ENCODE data around the gene PRKAG2.

PRKAG2 gene

DNA sequence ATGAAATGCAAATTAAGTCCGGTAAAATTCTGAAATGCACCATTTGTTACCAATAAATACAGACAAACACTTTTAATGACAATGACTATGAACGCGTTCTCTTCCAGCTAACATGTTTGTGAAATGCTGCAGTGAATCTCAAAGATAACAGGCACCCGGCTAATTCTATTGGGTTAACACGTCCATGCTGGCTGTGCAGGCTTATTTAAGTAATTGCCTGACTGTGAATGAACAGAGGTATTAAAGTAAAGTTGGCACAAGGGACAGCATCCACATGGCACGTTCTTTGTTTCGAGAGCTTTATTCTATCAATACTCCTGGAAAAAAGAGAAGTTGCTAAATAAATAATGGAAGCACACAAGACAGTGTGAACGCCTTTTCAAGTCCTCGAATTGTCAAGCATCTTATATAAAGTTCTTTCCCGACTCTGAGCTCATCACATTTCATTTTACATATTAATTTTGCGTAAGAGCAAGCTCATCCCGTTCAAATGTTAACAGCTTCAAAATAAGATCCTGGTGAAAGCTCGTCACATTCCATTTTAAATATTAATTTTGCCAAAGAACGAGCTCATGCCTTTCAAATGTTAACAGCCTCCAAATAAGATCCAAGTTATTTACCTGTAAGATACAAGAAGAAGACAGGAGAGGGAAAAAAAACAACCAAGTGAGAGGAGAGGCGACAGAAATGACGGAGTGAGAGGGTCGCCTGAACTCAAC lies 245.9 kb downstream of the PRKAG2 start:
- peak; percentile 23 to 56 for DNase-seq

GRCh38 chr7:151630358-151630757 lies 246.6 kb downstream of the PRKAG2 start:
- DNase-seq: no peak

GRCh38 chr7:151629713-151630272 lies 247.1 kb downstream of the PRKAG2 start:
- no peak for DNase-seq

DNA sequence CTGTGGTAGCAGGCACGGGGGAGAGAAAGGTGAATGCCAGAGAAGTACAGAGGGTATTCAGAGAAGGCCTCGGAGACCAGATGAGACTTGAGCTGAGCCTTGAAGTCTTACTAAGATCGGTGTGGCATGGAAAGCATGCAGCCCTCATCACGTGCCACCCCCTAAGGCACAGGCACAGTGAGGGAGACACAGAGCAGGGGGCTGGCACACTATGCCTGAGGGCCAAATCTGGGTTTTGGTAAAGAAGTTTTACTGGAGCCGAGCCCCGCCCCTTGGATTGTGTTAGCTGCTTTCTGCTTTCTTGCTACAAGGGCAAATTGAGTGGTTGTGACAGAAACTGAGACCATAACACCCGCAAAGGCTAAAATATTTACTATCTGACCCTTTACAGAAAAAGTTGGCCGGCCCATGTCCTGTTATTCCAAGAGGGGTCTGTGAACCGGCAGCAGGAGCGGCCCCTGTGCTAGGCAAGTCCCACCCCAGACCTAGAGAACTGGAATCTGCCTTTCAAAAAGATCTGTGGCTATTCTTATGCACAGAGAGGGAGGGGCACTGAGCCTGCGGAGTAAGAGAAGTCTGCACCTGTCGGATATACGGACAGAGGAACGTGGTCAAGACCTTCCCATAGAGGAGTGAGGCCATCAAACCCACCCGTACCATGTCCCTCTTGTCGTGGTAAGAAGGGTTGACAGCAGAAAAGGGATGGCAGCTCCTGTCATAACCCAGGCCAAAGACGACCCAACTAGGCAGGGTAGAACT lies 247.9 kb downstream of the PRKAG2 start:
- no peak for DNase-seq

DNA sequence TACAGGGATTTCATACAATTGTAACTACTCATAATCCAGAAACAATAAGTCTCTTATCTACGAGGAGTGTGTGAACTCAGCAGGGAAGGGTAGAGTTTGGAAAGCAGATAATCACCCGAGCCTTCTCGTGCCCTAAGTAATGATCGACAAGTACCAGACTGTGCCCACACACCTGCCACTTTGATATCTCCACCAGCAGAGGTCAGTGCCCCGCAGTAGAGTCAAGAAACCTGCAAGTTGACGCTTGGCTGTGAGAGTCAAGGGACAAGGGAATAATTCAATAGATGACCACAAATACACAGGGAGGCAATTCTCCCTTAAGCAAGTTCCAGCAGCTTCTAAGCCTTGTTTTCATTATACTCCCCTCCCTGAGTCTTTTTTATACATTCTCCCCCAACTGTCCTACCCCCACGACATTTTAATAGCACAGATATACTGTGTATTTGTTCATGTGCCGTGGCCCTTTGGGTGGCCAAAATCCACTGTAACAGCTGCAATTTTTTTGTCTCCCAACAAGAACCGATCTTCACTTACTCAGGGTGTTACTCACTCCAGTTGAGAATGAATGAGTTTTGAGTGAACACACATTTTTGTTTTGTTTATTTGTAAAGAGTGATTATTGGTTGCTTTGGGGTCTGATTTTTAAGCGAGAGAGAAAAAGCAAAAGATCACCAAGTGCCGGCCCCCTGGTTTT lies 250.3 kb downstream of the PRKAG2 start:
- peak; percentile 13 to 55 for DNase-seq

DNA sequence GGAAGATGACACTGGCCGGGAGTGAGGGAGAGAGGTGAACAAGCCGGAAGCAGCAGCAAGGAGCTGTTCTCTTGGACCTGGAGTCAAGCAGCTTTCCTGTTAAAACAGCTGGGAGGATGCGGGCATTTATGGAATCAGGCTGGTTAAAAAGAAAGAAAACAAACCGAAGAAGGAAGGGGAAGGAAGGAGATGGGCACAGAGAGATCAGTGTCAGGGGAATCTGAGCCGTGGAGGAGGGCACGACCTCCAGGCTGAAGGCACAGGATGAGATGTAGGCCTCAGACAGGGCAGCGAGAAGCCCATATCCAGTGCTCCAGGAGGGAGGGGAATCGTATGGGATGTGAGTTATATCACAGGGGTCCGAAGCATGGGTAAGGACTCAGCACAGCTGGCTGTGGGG lies 251.3 kb downstream of the PRKAG2 start:
- no peak for DNase-seq

GRCh38 chr7:151624246-151624928 lies 252.5 kb downstream of the PRKAG2 start:
- no peak for DNase-seq

- DNase-seq: no peak
Observed at GRCh38 chr7:151623766-151624165, 253.1 kb downstream of the PRKAG2 start.

DNA sequence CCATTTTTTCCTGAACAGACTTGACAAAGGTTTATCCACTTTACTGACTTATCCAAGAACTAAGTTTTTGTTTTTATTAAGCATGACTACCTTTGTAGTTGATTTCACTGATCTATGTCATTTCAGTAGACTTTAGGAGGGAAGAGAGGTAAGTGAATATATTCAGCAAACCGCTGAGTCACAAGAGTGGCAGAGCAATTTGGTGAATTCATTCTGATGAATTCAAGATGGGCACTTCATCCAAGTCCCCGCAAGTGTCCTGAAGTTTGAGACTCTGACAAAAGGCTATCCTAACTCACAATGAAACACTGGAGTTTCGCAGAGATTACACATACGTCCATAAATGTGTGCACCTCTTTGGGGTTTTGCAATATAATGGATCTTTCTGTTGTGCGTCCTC lies 255.0 kb downstream of the PRKAG2 start:
- no peak for DNase-seq

DNA sequence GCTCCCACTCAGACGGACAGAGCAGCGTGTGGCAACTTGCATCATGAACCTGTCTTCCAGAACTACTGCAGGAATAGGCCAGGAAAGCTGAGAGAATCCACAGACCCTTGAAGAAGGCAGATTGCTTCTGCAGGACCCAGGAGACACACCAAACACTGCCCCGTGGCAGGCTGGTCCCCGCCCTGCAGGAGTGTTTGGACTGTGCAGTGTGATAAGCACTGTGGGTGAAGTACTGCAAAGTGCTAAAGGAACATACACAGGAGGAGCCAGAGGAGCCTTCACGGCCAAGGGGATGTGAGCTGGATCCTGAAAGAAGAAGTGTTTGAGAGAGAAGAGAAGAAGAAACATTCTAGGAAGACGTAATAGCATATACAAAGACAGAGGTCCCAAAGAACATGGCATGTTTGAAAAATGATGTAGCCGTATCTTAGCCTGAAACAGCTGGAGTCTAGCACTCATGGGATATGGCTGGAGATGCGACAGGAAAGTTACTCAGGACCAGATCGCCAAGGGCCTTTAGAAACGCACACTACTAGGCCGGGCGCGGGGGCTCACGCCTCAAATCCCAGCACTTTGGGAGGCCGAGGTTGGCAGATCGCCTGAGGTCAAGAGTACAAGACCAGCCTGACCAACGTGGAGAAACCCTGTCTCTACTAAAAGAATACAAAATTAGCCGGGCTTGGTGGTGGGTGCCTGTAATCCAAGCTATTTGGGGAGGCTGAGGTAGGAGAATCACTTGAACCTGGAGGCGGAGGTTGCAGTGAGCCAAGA lies 260.3 kb downstream of the PRKAG2 start:
- DNase-seq: no peak

GRCh38 chr7:151615784-151616183 lies 261.1 kb downstream of the PRKAG2 start:
- no peak for DNase-seq

- no peak for DNase-seq
Observed at GRCh38 chr7:151615058-151615457, 261.9 kb downstream of the PRKAG2 start.

DNA sequence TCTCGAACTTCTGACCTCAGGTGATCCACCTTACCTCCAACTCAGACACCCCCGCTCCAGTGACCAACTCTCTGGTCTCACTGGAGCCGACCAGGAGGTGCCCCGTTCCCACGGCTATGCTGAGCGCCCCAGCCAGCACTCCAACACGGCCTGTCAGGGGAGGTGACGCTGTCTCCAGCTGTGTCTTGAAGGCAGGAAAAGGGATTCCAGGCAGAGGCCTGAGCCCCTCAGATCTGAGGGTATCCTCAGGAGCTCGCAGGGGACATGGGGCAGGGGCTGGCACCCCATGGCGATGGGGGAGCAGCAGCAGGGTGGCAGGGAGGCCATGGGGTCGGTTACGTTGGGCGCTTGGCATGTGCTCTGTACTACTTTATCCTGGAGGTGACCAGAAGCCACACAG lies 262.9 kb downstream of the PRKAG2 start:
- no peak for DNase-seq

DNA sequence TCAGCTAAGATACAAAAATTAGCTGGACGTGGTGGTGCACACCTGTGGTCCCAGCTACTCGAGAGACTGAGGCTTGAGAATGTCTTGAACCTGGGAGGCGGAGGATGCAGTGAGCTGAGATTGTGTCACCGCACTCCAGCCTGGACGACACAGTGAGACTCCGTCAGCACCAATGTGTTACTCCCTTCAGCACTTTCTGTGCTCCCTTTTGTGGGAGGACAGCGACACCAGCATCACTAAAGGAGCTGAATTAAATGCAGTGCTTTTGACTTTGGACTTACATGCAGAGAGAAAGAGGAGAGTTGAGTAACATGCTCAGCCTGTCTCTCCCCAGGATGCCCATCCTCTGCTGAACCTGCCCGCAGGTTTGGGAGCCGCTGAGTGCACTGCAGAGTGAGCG lies 265.0 kb downstream of the PRKAG2 start:
- DNase-seq: no peak

DNA sequence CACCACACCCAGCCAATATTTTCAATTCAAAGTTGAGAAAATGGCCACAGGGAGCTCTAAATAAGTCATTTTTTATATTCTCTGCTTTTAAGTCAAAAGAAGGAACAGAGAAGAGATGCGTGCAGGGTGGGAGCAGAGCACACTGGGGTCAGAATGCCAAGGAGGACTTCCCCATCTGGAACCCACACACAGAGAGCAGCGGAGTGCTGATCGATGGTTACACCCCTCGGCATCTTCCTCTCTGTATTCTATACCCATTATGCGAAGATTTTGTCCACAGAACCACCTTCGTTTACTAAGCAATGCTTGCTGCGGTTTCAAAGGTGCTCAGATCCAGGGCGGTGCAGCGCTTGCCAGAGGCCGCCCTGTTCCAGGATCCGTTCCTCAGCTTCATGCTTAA lies 265.9 kb downstream of the PRKAG2 start:
- no peak for DNase-seq

- no peak for DNase-seq
Observed at GRCh38 chr7:151608031-151608551, 268.8 kb downstream of the PRKAG2 start.

DNA sequence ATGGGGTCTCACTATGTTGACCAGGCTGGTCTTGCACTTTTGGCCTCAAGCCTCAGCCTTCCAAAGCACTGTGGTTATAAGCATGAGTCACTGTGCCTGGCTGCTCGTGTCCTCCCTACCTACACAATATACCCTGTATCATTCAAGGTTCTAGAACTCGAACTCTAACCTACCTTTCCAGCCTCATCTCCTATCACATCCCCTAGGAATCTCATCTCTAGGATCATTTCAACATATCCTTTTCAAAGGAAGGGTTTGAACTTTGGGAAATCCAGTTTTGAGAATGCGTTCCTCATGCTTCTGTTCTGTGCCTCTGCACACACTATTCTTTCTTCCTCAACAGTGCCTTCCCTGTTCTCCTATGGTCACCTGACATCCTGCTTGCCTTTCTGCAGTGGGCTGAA lies 269.4 kb downstream of the PRKAG2 start:
- no peak for DNase-seq

GRCh38 chr7:151603951-151604350 lies 273.0 kb downstream of the PRKAG2 start:
- no peak for DNase-seq

DNA sequence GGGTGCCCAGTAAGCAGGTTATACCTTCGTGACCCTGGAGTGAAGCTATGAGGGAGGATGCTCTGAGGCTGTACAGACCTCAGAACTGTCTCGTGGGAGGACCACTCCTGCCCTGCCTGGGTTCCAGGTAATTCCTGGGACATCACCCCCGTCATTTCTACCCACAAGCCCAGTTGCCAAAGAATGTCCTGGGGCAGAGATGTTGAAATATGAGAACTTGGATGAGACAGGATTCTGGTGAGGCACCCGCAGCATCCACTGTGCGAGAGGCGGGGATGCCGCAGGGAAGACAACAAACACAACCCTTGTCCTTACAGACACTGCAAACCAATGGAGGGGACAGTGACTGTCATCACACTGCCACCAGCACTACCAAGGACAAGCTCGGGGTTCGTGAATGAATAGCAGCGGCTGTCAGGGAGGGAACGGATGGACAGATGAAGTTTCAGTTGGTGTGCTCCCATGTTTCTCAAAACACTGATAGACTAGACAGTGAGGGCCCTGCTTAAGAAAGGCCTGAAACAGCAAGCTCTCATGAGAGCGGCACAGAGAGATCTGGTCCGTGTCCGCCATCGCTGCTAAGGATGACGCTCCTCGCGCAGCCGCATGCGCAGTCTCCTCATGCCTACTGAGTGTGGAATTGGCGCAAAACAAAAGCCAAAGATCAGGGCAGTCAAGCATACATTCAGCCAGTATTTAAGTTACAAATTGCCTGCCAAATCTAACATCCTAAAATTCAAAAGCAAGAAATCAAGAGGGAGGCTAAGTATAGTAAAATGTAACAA lies 275.2 kb downstream of the PRKAG2 start:
- no peak for DNase-seq

DNA sequence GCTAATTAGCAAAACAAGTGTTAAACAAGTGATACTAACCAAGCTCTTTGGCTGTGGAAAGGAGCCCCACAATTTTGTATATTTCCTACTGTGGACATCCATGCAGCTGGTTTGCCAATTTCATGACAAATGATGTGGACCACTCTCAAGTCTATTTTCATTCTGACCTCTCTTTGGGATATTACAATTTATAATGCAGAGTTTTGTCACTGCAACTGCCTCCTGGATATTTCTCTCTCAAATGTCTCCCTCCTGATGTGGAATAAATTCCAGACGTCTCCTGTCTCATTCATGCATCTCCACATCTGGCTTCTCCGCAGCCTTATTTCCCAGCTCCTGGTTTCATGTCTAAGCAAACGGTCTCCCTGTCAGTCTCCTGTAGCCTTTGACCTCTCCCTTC lies 276.6 kb downstream of the PRKAG2 start:
- no peak for DNase-seq
